Measurements from ENCODE around the gene ZEB2. TPM values are rescaled to one million over a fixed set of nuclear protein-coding genes. Genes with fewer than 3 reads are reported as not detected.

The ZEB2 gene
- polyA plus RNA-seq, 4 donors, result 113 to 165 (median 135) TPM

- no peak for DNase-seq (ENCODE audit: low read depth in 4 of 4, low spot score in 2 of 4)
Observed at GRCh38 chr2:144455987-144456386, 63.9 kb downstream of the ZEB2 start.

GRCh38 chr2:144454466-144455287 lies 65.2 kb downstream of the ZEB2 start:
- DNase-seq (ENCODE audit: low read depth in 4 of 4, low spot score in 2 of 4), result no peak

- no peak for DNase-seq (ENCODE audit: low read depth in 4 of 4, low spot score in 2 of 4)
Observed at GRCh38 chr2:144453486-144454158, 66.3 kb downstream of the ZEB2 start.

- DNase-seq (ENCODE audit: low read depth in 4 of 4, low spot score in 2 of 4), result no peak
Observed at GRCh38 chr2:144452989-144453336, 67.0 kb downstream of the ZEB2 start.

- no peak for DNase-seq (ENCODE audit: low read depth in 4 of 4, low spot score in 2 of 4)
Observed at GRCh38 chr2:144452169-144452988, 67.5 kb downstream of the ZEB2 start.

GRCh38 chr2:144451443-144451842 lies 68.5 kb downstream of the ZEB2 start:
- DNase-seq (ENCODE audit: low read depth in 4 of 4, low spot score in 2 of 4), result no peak

GRCh38 chr2:144449028-144449406 lies 70.9 kb downstream of the ZEB2 start:
- DNase-seq (ENCODE audit: low read depth in 4 of 4, low spot score in 2 of 4), result no peak

GRCh38 chr2:144448389-144449027 lies 71.4 kb downstream of the ZEB2 start:
- DNase-seq (ENCODE audit: low read depth in 4 of 4, low spot score in 2 of 4), result no peak

- no peak for DNase-seq (ENCODE audit: low read depth in 4 of 4, low spot score in 2 of 4)
Observed at GRCh38 chr2:144447535-144447934, 72.4 kb downstream of the ZEB2 start.

GRCh38 chr2:144446136-144446535 lies 73.8 kb downstream of the ZEB2 start:
- DNase-seq (ENCODE audit: low read depth in 4 of 4, low spot score in 2 of 4), result no peak

GRCh38 chr2:144445196-144445595 lies 74.7 kb downstream of the ZEB2 start:
- no peak for DNase-seq (ENCODE audit: low read depth in 4 of 4, low spot score in 2 of 4)

GRCh38 chr2:144443837-144444817 lies 75.8 kb downstream of the ZEB2 start:
- no peak for DNase-seq (ENCODE audit: low read depth in 4 of 4, low spot score in 2 of 4)

- no peak for DNase-seq (ENCODE audit: low read depth in 4 of 4, low spot score in 2 of 4)
Observed at GRCh38 chr2:144441711-144442141, 78.2 kb downstream of the ZEB2 start.

- DNase-seq (ENCODE audit: low read depth in 4 of 4, low spot score in 2 of 4), result no peak
Observed at GRCh38 chr2:144439993-144440392, 79.9 kb downstream of the ZEB2 start.

GRCh38 chr2:144438801-144439631 lies 80.9 kb downstream of the ZEB2 start:
- no peak for DNase-seq (ENCODE audit: low read depth in 4 of 4, low spot score in 2 of 4)

- DNase-seq (ENCODE audit: low read depth in 4 of 4, low spot score in 2 of 4), result no peak
Observed at GRCh38 chr2:144437636-144438035, 82.3 kb downstream of the ZEB2 start.

GRCh38 chr2:144434425-144435222 lies 85.3 kb downstream of the ZEB2 start:
- no peak for DNase-seq (ENCODE audit: low read depth in 4 of 4, low spot score in 2 of 4)

- no peak for DNase-seq (ENCODE audit: low read depth in 4 of 4, low spot score in 2 of 4)
Observed at GRCh38 chr2:144432921-144433320, 87.0 kb downstream of the ZEB2 start.

Data from left renal cortex interstitium (tissue), 4 donors.